ENCODE data around the gene TARBP2. TPM values are rescaled to one million over a fixed set of nuclear protein-coding genes. Genes with fewer than 3 reads are reported as not detected.

The TARBP2 gene
- total RNA-seq: 10 to 100 TPM; 28.3 to 30.2 TPM

DNA sequence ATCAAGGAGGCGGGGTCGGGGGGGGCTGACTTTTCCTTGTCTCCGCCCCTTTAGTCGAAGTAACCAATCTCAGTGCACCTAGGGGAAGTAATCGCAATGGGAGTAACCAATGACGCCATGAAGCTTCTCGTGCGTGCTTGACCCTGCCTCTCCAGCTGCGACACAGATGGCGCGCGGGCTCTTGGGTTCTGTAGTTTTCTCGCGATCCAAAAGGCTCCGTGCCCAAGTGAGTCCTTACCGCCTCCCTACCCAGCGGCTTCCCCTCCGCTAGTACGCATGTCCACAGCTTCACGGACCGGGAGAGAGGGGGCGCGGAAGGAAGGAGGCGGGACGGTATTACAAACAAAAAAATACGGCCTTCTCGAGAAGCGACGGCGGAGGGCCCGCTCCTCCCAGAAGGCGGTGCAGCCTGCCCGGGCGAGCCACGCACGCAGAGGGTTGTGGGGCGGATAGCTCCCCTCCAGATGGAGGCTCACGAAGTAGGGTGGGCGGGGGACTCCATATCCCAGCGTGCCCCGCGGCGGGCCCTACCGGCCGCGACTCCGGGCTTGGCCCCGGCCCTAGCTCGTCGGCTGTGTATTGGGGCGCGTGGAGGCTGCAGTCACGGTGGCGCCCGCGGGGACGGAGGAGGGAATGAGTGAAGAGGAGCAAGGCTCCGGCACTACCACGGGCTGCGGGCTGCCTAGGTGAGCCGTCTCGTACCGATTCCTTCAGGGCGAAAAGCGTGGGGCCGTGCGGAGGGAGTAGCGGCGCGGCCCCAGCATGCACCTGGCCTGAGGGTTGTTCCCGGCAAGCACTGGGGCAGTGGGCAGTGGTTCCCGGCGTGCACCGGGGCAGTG, at the start of gene TARBP2:
TARBP2 (plus strand) TSS at position 508 of the 839 bp plus-strand sequence; CDS start at position 634, 126 bp downstream.
- ATAC-seq (peak; percentile 84), DNase-seq (peak; percentile 98)
- Mint-ChIP-seq H3K36me3 (ENCODE audit: low read depth) (peaks cover 2% of the 10 kb centered on the region), H3K27ac (peak within 1 kb of the TSS; percentile 98), H3K4me1 (peaks cover 31% of the 10 kb centered on the region), H3K9me3 (ENCODE audit: low read depth) (no peaks in the 10 kb centered on the region), H3K27me3 (no peaks in the 10 kb centered on the region), H3K4me3 (peak within 1 kb of the TSS; percentile 81)
- intact Hi-C loops (cut with DNase I, micrococcal nuclease): loop anchor here (1.0 to 2.0 kb wide), 16 partner anchors 8 to 780 kb away; partner anchors contain the start of genes AAAS (in 2 of the 2), CALCOCO1 (in 2 of the 2), CBX5 (in 2 of the 2) and HNRNPA1 (in 2 of the 2)
- ChIA-PET POLR2A (interaction anchor here (0.5 to 2.3 kb wide), 19 partner anchors 7 to 495 kb away, joined by 3 to 23 read pairs (median 4); partner anchors contain the start of genes AAAS, ATF7, ATP5MC2 and EIF4B), CTCF (interaction anchor here (0.6 to 1.8 kb wide), 18 partner anchors 8 to 714 kb away, joined by 3 to 18 read pairs (median 4); partner anchors contain the start of genes AAAS and ESPL1)

DNA sequence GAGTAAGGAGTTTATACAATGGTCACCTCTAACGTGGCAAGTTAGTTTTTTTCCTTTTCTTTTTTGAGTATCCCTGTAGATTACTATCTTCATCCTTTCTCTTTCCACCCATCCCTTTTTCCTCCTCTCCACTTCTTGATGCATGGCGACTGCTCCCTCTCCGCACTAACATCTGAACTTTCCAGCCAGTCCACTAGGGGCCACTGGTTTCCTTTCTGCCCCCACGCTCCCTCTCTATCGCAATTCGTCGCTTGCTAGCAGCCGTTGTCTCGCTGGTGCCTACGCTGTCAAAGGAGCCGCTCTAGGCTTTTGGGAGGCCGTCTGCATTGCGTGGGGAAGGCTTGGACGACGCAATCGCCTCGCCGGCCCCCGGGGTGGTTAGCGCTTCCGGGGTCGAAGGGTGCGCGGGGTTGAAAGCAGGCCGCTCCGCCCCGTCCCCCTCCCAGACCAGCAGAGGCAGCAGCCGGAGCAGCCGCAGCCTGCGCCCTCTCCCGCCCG, 49.4 kb upstream of the TARBP2 start, which contains the start of gene PCBP2:
PCBP2 (plus strand) TSS at position 442 of the 498 bp plus-strand sequence. CDS start 2,699 bp downstream, outside the sequence.
- peak within 1 kb of the TSS; percentile 96 for H3K27ac Mint-ChIP-seq
- H3K4me1 Mint-ChIP-seq: peaks cover 27% of the 10 kb centered on the region
- H3K4me3 Mint-ChIP-seq: peak within 1 kb of the TSS; percentile 94
- H3K9me3 Mint-ChIP-seq (ENCODE audit: low read depth): no peaks in the 10 kb centered on the region
- peak; percentile 99 for DNase-seq
- intact Hi-C loops (cut with DNase I, micrococcal nuclease): loop anchor here (1.0 to 5.0 kb wide), 16 partner anchors 10 to 826 kb away; partner anchors contain the start of genes PRR13 (in 2 of the 2), TARBP2 (in 2 of the 2), AAAS (in 1 of the 2) and ATF7 (in 1 of the 2)
- peak; percentile 97 for ATAC-seq
- no peaks in the 10 kb centered on the region for H3K27me3 Mint-ChIP-seq
- peaks cover 50% of the 10 kb centered on the region for H3K36me3 Mint-ChIP-seq (ENCODE audit: low read depth)
- CTCF ChIA-PET: interaction anchor here (0.6 to 1.6 kb wide), 9 partner anchors 10 to 273 kb away, joined by 3 to 8 read pairs (median 3); partner anchors contain the start of genes AAAS and PRR13
- POLR2A ChIA-PET: no interaction called here

DNA sequence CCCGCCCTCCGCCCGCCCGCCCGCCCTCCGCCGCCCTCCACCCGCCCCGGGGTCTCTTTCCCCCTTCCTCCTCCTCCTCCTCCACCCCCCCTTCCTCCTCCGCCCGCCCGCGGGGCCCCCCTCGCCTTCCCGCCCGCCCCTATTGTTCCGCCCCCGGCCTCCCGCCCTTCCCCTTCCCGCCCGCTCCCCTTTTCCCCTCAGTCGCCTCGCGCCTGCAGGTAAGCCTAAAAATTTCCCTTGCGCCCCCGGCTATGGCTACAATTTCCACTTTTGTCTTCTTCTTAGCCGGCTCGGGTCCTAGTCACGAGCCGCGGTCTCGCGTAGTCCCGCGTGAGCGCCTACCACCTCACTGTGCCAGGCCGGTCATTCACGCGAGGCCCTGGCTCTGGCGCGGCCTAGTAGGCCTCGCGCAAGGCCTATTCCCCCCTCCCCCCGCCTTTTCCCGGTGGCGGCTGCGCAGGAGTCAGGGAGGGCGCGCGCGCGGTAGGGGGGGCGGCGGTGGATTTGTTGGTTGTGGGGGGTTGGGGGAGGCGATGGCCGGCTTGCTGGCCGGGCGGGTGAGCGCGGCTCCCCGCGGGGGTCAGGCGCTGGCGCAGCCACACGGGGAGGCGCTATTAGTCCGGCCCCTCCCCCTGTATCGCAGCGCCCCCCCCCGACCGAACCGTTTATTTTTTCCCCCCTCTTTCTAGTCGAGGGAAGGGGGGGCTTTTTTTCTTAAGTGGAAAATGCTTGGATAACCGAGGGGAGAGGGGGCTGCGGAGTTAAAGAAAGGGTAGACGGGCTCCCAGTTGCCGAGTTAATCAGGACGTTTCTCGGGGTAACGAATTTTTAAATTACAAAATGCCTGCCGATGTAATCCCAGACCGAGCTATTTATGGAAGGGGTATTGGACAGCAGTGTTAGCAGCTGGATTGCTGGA, 48.7 kb upstream of the TARBP2 start:
- H3K4me1 Mint-ChIP-seq: peaks cover 27% of the 10 kb centered on the region

GRCh38 chr12:53453953-53454640, 47.0 kb upstream of the TARBP2 start:
- no peak for DNase-seq
- ChIA-PET POLR2A (interaction anchor here (0.7 to 3.6 kb wide), 5 partner anchors 11 to 75 kb away, joined by 3 to 19 read pairs (median 11); partner anchors contain the start of gene SP1), CTCF (interaction anchor here (0.6 to 4.5 kb wide), 5 partner anchors 22 to 667 kb away, joined by 3 to 32 read pairs (median 3); partner anchors contain the start of genes AAAS and SP1)
- ATAC-seq: no peak
- intact Hi-C loops (cut with DNase I, micrococcal nuclease): loop anchor here (2.0 to 5.0 kb wide), 6 partner anchors 15 to 823 kb away; partner anchors contain the start of gene TARBP2 (in 1 of the 2)
- peak overlapping the region; percentile 62 for H3K27ac Mint-ChIP-seq
- H3K9me3 Mint-ChIP-seq (ENCODE audit: low read depth): no peaks in the 10 kb centered on the region
- H3K27me3 Mint-ChIP-seq: no peaks in the 10 kb centered on the region
- peaks cover 53% of the 10 kb centered on the region for H3K36me3 Mint-ChIP-seq (ENCODE audit: low read depth)
- peak overlapping the region; percentile 94 for H3K4me3 Mint-ChIP-seq
- peaks cover 31% of the 10 kb centered on the region for H3K4me1 Mint-ChIP-seq

More for the DNA sequence above, 48.7 kb upstream of the TARBP2 start:
- ChIA-PET CTCF (interaction anchor here (0.6 to 4.5 kb wide), 7 partner anchors 10 to 131 kb away, joined by 3 to 32 read pairs (median 3); no protein-coding TSS in a partner anchor), POLR2A (interaction anchor here (0.6 kb wide), 1 partner anchor 22 kb away, joined by 6 read pairs; no protein-coding TSS in a partner anchor)
- H3K9me3 Mint-ChIP-seq (ENCODE audit: low read depth): no peaks in the 10 kb centered on the region
- DNase-seq (peak; percentile 84), ATAC-seq (peak; percentile 14)
- peak overlapping the region; percentile 94 for H3K4me3 Mint-ChIP-seq
- peaks cover 51% of the 10 kb centered on the region for H3K36me3 Mint-ChIP-seq (ENCODE audit: low read depth)
- H3K27ac Mint-ChIP-seq: peak overlapping the region; percentile 96
- intact Hi-C loops (cut with DNase I, micrococcal nuclease): loop anchor here (1.0 to 5.0 kb wide), 10 partner anchors 16 to 825 kb away; partner anchors contain the start of genes TARBP2 (in 2 of the 2), EIF4B (in 1 of the 2), MYG1 (in 1 of the 2) and PFDN5 (in 1 of the 2)
- H3K27me3 Mint-ChIP-seq: no peaks in the 10 kb centered on the region

GRCh38 chr12:53454707-53455106, 46.4 kb upstream of the TARBP2 start:
- Mint-ChIP-seq H3K27ac (peak overlapping the region; percentile 62), H3K4me3 (peak overlapping the region; percentile 94), H3K9me3 (ENCODE audit: low read depth) (no peaks in the 10 kb centered on the region), H3K27me3 (no peaks in the 10 kb centered on the region), H3K4me1 (peaks cover 33% of the 10 kb centered on the region), H3K36me3 (ENCODE audit: low read depth) (peaks cover 56% of the 10 kb centered on the region)
- ATAC-seq: no peak
- ChIA-PET CTCF (interaction anchor here (0.6 to 4.5 kb wide), 4 partner anchors 9 to 666 kb away, joined by 3 to 32 read pairs (median 4); partner anchors contain the start of gene AAAS), POLR2A (interaction anchor here (0.7 to 3.6 kb wide), 7 partner anchors 10 to 75 kb away, joined by 3 to 19 read pairs (median 7); partner anchors contain the start of gene SP1)
- intact Hi-C loops (cut with DNase I, micrococcal nuclease): loop anchor here in 1 of 2 experiments (2.0 to 5.0 kb wide), 2 partner anchors 20 to 823 kb away; no protein-coding TSS in a partner anchor
- DNase-seq: no peak

DNA sequence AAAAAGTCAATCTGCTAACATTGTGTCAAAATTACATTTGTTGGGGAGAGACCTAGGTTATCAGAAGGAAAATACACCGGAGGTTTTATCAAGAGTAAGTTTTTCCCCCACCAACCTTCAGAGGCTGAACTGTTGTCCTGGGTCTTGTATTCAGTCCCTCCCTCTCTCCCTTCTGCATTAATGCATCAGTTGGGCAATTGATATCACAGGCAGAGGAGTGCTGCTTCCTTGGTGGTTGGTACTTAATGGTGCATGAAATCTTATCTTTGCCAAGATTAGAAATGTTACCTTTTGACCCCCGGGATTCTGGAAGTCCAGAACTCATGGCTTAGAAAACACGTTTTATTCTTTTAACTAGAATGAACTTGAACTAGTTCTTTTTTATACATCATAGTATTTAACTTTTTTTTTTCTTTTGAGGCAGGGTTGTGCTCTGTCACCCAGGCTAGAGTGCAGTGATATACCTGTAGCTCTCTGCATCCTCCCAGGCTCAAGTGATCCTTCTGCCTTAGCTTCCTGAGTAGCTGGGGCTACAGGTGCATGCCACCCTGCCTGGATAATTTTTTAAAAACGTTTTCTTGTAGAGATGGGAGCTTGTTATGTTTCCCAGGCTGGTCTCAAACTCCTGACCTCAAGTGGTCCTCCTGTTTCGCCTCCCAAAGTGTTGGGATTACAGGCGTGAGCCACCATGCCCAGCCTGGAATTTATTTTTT, 44.3 kb upstream of the TARBP2 start:
- DNase-seq (no peak), ATAC-seq (no peak)
- ChIA-PET POLR2A (interaction anchor here (1.0 to 3.6 kb wide), 4 partner anchors 13 to 33 kb away, joined by 3 to 18 read pairs (median 4); no protein-coding TSS in a partner anchor), CTCF (interaction anchor here (0.6 to 4.5 kb wide), 2 partner anchors 19 to 77 kb away, joined by 3 to 32 read pairs; no protein-coding TSS in a partner anchor)
- H3K36me3 Mint-ChIP-seq (ENCODE audit: low read depth): peaks cover 78% of the 10 kb centered on the region
- intact Hi-C loops (cut with DNase I, micrococcal nuclease): loop anchor here in 1 of 2 experiments (2.0 kb wide), 1 partner anchor 16 kb away; no protein-coding TSS in a partner anchor
- no peaks in the 10 kb centered on the region for H3K9me3 Mint-ChIP-seq (ENCODE audit: low read depth)
- H3K27ac Mint-ChIP-seq: no peak overlapping the region
- no peaks in the 10 kb centered on the region for H3K27me3 Mint-ChIP-seq
- H3K4me3 Mint-ChIP-seq: no peak overlapping the region
- peaks cover 42% of the 10 kb centered on the region for H3K4me1 Mint-ChIP-seq

- intact Hi-C loops (cut with DNase I, micrococcal nuclease): no loop called here
- H3K4me1 Mint-ChIP-seq: peaks cover 46% of the 10 kb centered on the region
Measured at GRCh38 chr12:53459097-53459496, 42.0 kb upstream of the TARBP2 start.

GRCh38 chr12:53461059-53461458, 40.0 kb upstream of the TARBP2 start:
- H3K4me1 Mint-ChIP-seq: peaks cover 43% of the 10 kb centered on the region
- ChIA-PET POLR2A (interaction anchor here (0.6 to 1.1 kb wide), 2 partner anchors 108 to 175 kb away, joined by 3 read pairs; no protein-coding TSS in a partner anchor), CTCF (interaction anchor here (0.5 to 1.1 kb wide), 2 partner anchors 15 to 436 kb away, joined by 3 read pairs; no protein-coding TSS in a partner anchor)
- no peak for DNase-seq
- H3K27ac Mint-ChIP-seq: peak overlapping the region; percentile 80
- no peaks in the 10 kb centered on the region for H3K27me3 Mint-ChIP-seq
- no peaks in the 10 kb centered on the region for H3K9me3 Mint-ChIP-seq (ENCODE audit: low read depth)
- peaks cover 83% of the 10 kb centered on the region for H3K36me3 Mint-ChIP-seq (ENCODE audit: low read depth)
- intact Hi-C loops (cut with DNase I, micrococcal nuclease): loop anchor here (1.0 to 5.0 kb wide), 2 partner anchors 9 to 439 kb away; no protein-coding TSS in a partner anchor
- H3K4me3 Mint-ChIP-seq: no peak overlapping the region
- ATAC-seq: no peak

More at GRCh38 chr12:53459097-53459496, 42.0 kb upstream of the TARBP2 start:
- ChIA-PET POLR2A (interaction anchor here (0.6 to 0.7 kb wide), 3 partner anchors 11 to 20 kb away, joined by 3 to 4 read pairs (median 4); no protein-coding TSS in a partner anchor), CTCF (interaction anchor here (1.8 to 2.1 kb wide), 2 partner anchors 14 to 23 kb away, joined by 5 to 8 read pairs; no protein-coding TSS in a partner anchor)
- peak overlapping the region; percentile 47 for H3K27ac Mint-ChIP-seq
- H3K36me3 Mint-ChIP-seq (ENCODE audit: low read depth): peaks cover 83% of the 10 kb centered on the region
- no peaks in the 10 kb centered on the region for H3K9me3 Mint-ChIP-seq (ENCODE audit: low read depth)
- ATAC-seq (no peak), DNase-seq (no peak)
- H3K4me3 Mint-ChIP-seq: no peak overlapping the region
- no peaks in the 10 kb centered on the region for H3K27me3 Mint-ChIP-seq

Measured in activated CD4-positive, alpha-beta T cell treated with anti-CD3 and anti-CD28 coated beads for 36 hours (primary cell).